ENCODE measurements around the gene SPART.

DNA sequence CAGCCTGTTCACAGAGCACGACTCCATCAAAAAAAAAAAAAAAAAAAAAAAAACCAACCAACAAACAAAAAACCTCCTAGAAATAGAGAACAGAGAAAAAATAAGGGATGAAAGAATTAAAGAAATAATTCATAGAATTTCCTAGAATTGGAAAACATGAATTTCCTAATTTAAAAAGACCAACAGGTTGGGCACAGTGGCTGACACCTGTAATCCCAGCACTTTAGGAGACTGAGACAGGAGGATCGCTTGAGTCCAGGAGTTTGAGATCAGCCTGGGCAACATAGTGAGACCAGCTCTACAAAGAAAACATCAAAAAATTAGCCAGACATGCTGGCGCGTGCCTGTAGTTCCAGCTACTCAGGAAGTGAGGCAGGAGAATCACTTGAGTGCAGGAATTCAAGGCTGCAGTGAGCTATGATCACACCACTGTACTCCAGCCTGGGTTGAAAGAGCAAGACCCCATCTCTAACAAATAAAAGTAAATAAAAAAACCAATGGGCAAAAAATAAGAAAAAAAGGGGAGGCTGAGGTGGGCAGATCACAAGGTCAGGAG, 6.5 kb downstream of the SPART start:
- TF ChIP-seq, protein P1, sequence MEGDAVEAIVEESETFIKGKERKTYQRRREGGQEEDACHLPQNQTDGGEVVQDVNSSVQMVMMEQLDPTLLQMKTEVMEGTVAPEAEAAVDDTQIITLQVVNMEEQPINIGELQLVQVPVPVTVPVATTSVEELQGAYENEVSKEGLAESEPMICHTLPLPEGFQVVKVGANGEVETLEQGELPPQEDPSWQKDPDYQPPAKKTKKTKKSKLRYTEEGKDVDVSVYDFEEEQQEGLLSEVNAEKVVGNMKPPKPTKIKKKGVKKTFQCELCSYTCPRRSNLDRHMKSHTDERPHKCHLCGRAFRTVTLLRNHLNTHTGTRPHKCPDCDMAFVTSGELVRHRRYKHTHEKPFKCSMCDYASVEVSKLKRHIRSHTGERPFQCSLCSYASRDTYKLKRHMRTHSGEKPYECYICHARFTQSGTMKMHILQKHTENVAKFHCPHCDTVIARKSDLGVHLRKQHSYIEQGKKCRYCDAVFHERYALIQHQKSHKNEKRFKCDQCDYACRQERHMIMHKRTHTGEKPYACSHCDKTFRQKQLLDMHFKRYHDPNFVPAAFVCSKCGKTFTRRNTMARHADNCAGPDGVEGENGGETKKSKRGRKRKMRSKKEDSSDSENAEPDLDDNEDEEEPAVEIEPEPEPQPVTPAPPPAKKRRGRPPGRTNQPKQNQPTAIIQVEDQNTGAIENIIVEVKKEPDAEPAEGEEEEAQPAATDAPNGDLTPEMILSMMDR (IDR thresholded peaks at IDR 0.05; ENCODE audit: low read depth, low read length) = no peak
- TF ChIP-seq EZH2phosphoT487 (IDR thresholded peaks at IDR 0.05; ENCODE audit: low read depth) = no peak
